RWPE2 (cell line): ENCODE data around the gene TIE1.

Source experiments
- ATAC-seq: fragments of 200-7000 bp; cut with Tn5 transposase; 3 replicates; pipeline ENCODE4 v1.9.1; 2021; ENCODE audit warnings: low read depth
- DNase-seq: peaks from one replicate; pipeline ENCODE4 v3.0.0-alpha.2; 2020; ENCODE audit warnings: low spot score
- H3K27ac ChIP-seq: fragments of 450-650 bp; 2 replicates; pipeline ENCODE4 v1.5.1; 2017; ENCODE audit warnings: mild to moderate bottlenecking; ENCODE audit not compliant: poor library complexity, severe bottlenecking
- H3K27me3 ChIP-seq: fragments of 250-450 bp; sonication (Bioruptor Pico); 2 replicates; pipeline ENCODE4 v1.5.1; 2021; ENCODE audit warnings: mild to moderate bottlenecking, moderate library complexity; ENCODE audit not compliant: insufficient read depth, poor library complexity, severe bottlenecking
- H3K36me3 ChIP-seq: fragments of 250-450 bp; sonication (Bioruptor Pico); 2 replicates; pipeline ENCODE4 v1.5.1; 2020; ENCODE audit warnings: low read depth, mild to moderate bottlenecking, moderate library complexity
- H3K4me1 ChIP-seq: fragments of 250-450 bp; sonication (Bioruptor Pico); 2 replicates; pipeline ENCODE4 v1.5.1; 2021; ENCODE audit warnings: mild to moderate bottlenecking, moderate library complexity; ENCODE audit not compliant: insufficient read depth, poor library complexity, severe bottlenecking
- H3K4me3 ChIP-seq: fragments of 250-450 bp; sonication (Bioruptor Pico); 2 replicates; pipeline ENCODE4 v1.5.1; 2021; ENCODE audit warnings: mild to moderate bottlenecking, moderate library complexity; ENCODE audit not compliant: severe bottlenecking
- H3K9me3 ChIP-seq: fragments of 250-450 bp; sonication (Bioruptor Pico); 2 replicates; pipeline ENCODE4 v1.5.1; 2021; ENCODE audit warnings: mild to moderate bottlenecking, moderate library complexity; ENCODE audit not compliant: severe bottlenecking
- CTCF ChIP-seq: fragments of 450-650 bp; IDR thresholded peaks from one replicate; pipeline ENCODE4 v1.5.1; 2017; ENCODE audit warnings: mild to moderate bottlenecking, moderate library complexity; ENCODE audit not compliant: poor library complexity, severe bottlenecking

TIE1 gene

DNA sequence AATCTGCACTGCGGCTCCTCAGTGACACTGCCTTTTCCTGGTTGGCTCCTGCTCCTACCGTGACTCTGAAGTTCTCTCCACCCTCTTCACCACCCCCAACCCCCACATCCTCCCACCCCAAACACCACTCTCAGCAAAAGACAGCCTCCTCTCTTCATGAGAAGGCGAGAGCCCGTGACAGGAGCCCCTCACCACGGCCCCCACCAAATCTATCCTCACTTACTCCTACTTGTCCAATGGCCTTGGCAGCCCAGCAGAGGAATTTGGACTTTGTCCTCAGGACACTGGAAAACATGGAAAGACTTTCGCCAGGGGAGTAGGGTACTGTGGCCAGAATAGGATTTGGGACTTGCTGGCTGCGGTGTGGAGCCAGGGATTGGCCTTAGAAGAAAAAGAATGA is 24.1 kb upstream of the TIE1 start:
- peaks cover 7% of the 10 kb centered on the region for H3K4me1 ChIP-seq
- ATAC-seq, result no peak
- no peak overlapping the region for H3K27ac ChIP-seq
- TF ChIP-seq CTCF, result no peak
- DNase-seq, result peak; percentile 15
- H3K4me3 ChIP-seq, result no peak overlapping the region
- no peaks in the 10 kb centered on the region for H3K9me3 ChIP-seq
- H3K27me3 ChIP-seq, result no peaks in the 10 kb centered on the region
- H3K36me3 ChIP-seq, result no peaks in the 10 kb centered on the region

DNA sequence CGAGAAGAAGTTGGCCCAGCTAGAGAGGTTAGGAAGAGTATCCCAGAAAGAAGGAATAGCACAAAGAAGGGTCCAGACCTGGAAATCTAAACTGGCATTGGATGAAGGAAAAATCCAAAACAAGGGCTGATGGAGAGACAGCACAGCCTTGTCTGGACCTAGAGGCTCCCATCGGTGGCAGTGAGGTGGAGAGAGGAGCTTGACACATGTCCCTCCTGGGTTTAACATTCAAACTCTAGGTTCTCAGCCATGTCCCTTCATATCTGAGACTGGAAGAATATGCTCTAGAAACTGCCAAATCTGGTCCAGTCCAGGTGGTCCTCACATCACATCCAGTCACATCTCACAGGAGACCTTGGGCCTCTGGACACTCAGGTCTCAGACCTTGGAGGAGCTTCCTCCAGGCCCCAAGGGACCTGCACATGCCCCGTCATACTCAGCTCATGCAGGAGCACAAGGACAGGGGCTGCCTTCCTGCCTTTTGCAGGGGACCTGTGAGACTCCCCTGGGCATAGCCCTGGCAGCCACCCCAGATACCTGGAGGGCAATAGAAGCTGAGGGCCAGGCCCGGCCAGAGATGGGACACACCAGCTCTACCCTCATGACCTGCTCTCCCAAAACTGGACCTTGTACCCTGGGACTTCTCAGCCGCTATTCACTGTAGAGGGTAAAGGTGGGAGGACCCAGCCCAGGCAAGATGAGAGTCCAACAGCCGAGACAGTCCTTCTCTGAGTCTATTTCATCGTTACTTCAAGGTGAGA is 23.5 kb upstream of the TIE1 start:
- DNase-seq, result peak; percentile 20
- no peak for ATAC-seq
- Histone ChIP-seq H3K4me3 (no peak overlapping the region), H3K4me1 (peaks cover 7% of the 10 kb centered on the region), H3K36me3 (no peaks in the 10 kb centered on the region), H3K9me3 (no peaks in the 10 kb centered on the region), H3K27me3 (no peaks in the 10 kb centered on the region), H3K27ac (no peak overlapping the region)
- no peak for TF ChIP-seq CTCF

- H3K9me3 ChIP-seq, result no peaks in the 10 kb centered on the region
- H3K4me1 ChIP-seq, result peaks cover 5% of the 10 kb centered on the region
- no peaks in the 10 kb centered on the region for H3K36me3 ChIP-seq
- H3K27ac ChIP-seq, result no peak overlapping the region
- ATAC-seq (no peak), DNase-seq (peak; percentile 18)
- H3K4me3 ChIP-seq, result no peak overlapping the region
- TF ChIP-seq CTCF, result no peak
- H3K27me3 ChIP-seq, result no peaks in the 10 kb centered on the region
Measured at GRCh38 chr1:43279161-43279560, 21.6 kb upstream of the TIE1 start.

GRCh38 chr1:43279666-43280065 is 21.1 kb upstream of the TIE1 start:
- H3K27ac ChIP-seq, result no peak overlapping the region
- no peak for TF ChIP-seq CTCF
- no peaks in the 10 kb centered on the region for H3K4me1 ChIP-seq
- no peaks in the 10 kb centered on the region for H3K27me3 ChIP-seq
- H3K9me3 ChIP-seq, result no peaks in the 10 kb centered on the region
- DNase-seq (no peak), ATAC-seq (no peak)
- no peak overlapping the region for H3K4me3 ChIP-seq
- H3K36me3 ChIP-seq, result no peaks in the 10 kb centered on the region

GRCh38 chr1:43280692-43281091 is 20.1 kb upstream of the TIE1 start:
- Histone ChIP-seq H3K9me3 (no peaks in the 10 kb centered on the region), H3K36me3 (no peaks in the 10 kb centered on the region), H3K27me3 (no peaks in the 10 kb centered on the region), H3K4me1 (peaks cover 1% of the 10 kb centered on the region), H3K4me3 (no peak overlapping the region), H3K27ac (no peak overlapping the region)
- ATAC-seq, result no peak
- DNase-seq, result peak; percentile 3
- TF ChIP-seq CTCF, result no peak
